SK-N-SH treated with all-trans-retinoic acid at 6 μM for 48 hours (cell line): Measurements from ENCODE around the gene SLC5A10.

Source experiments
- ARNTL ChIP-seq: fragments of 450-650 bp; formaldehyde crosslinking; IDR thresholded peaks from 2 replicates; pipeline ENCODE4 v1.5.0; 2020; ENCODE audit warnings: low read depth, mild to moderate bottlenecking, moderate library complexity, borderline replicate concordance
- CSDC2 ChIP-seq: fragments of 250-450 bp; sonication (Bioruptor Pico); IDR thresholded peaks from 2 replicates; pipeline ENCODE4 v1.5.0; 2020; ENCODE audit warnings: mild to moderate bottlenecking, moderate library complexity
- PATZ1 ChIP-seq: fragments of 250-450 bp; sonication (Bioruptor Pico); IDR thresholded peaks from 2 replicates; pipeline ENCODE4 v1.8.0; 2020; ENCODE audit warnings: mild to moderate bottlenecking, moderate library complexity, borderline replicate concordance
- RARB ChIP-seq: fragments of 250-450 bp; sonication (Bioruptor Pico); IDR thresholded peaks from 2 replicates; pipeline ENCODE4 v1.8.0; 2021; ENCODE audit warnings: mild to moderate bottlenecking, moderate library complexity
- TSHZ2 ChIP-seq: fragments of 250-450 bp; sonication (Bioruptor Pico); IDR thresholded peaks from 2 replicates; pipeline ENCODE4 v1.5.0; 2020; ENCODE audit warnings: mild to moderate bottlenecking, moderate library complexity
- ZNF565 ChIP-seq: fragments of 450-650 bp; formaldehyde crosslinking; conservative IDR thresholded peaks from 2 replicates; pipeline ENCODE4 v1.5.0; 2020; ENCODE audit warnings: low read depth, mild to moderate bottlenecking, moderate library complexity
- ZNF70 ChIP-seq: fragments of 450-650 bp; formaldehyde crosslinking; IDR thresholded peaks from 2 replicates; pipeline ENCODE4 v1.5.0; 2020; ENCODE audit warnings: mild to moderate bottlenecking, moderate library complexity
- ZNF8 ChIP-seq: fragments of 450-650 bp; formaldehyde crosslinking; IDR thresholded peaks from 2 replicates; pipeline ENCODE4 v1.5.0; 2020; ENCODE audit warnings: mild to moderate bottlenecking, moderate library complexity
- TF ChIP-seq, protein P1 (sequence below): fragments of 250-450 bp; sonication (Bioruptor Pico); IDR thresholded peaks from 2 replicates; pipeline ENCODE4 v1.5.1; 2021; ENCODE audit warnings: mild to moderate bottlenecking, moderate library complexity
- TF ChIP-seq, protein P2 (sequence below): fragments of 250-450 bp; sonication (Bioruptor Pico); IDR thresholded peaks from 2 replicates; pipeline ENCODE4 v1.8.0; 2021; ENCODE audit warnings: low read depth, mild to moderate bottlenecking, moderate library complexity, borderline replicate concordance

GRCh38 chr17:18974407-18975149 lies 22.6 kb downstream of the SLC5A10 start:
- TF ChIP-seq ZNF8 (CRISPR knock-in tag) (no peak), CSDC2 (no peak), PATZ1 (CRISPR knock-in tag) (no peak), TSHZ2 (no peak), ZNF70 (no peak), ZNF565 (no peak), ARNTL (CRISPR knock-in tag) (no peak), RARB (CRISPR knock-in tag) (no peak)
- TF ChIP-seq, protein P1, sequence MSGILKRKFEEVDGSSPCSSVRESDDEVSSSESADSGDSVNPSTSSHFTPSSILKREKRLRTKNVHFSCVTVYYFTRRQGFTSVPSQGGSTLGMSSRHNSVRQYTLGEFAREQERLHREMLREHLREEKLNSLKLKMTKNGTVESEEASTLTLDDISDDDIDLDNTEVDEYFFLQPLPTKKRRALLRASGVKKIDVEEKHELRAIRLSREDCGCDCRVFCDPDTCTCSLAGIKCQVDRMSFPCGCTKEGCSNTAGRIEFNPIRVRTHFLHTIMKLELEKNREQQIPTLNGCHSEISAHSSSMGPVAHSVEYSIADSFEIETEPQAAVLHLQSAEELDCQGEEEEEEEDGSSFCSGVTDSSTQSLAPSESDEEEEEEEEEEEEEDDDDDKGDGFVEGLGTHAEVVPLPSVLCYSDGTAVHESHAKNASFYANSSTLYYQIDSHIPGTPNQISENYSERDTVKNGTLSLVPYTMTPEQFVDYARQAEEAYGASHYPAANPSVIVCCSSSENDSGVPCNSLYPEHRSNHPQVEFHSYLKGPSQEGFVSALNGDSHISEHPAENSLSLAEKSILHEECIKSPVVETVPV (CRISPR knock-in tag) = no peak
- TF ChIP-seq, protein P2, sequence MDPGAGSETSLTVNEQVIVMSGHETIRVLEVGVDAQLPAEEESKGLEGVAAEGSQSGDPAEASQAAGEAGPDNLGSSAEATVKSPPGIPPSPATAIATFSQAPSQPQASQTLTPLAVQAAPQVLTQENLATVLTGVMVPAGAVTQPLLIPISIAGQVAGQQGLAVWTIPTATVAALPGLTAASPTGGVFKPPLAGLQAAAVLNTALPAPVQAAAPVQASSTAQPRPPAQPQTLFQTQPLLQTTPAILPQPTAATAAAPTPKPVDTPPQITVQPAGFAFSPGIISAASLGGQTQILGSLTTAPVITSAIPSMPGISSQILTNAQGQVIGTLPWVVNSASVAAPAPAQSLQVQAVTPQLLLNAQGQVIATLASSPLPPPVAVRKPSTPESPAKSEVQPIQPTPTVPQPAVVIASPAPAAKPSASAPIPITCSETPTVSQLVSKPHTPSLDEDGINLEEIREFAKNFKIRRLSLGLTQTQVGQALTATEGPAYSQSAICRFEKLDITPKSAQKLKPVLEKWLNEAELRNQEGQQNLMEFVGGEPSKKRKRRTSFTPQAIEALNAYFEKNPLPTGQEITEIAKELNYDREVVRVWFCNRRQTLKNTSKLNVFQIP = no peak
